Ureter (tissue), 1 donor: ENCODE data around the gene RASSF3. TPM values are rescaled to one million over a fixed set of nuclear protein-coding genes. Genes with fewer than 3 reads are reported as not detected.
A peak's percentile ranks its signal among the peaks of the same experiment; 100 is the strongest.

Experiments used
- DNase-seq: peaks from one replicate; pipeline ENCODE4 v3.0.0-alpha.2; 2020; ENCODE audit warnings: low spot score
- total RNA-seq: library from RNA; stranded (reverse); gene quantifications from one replicate; pipeline ENCODE4 v1.2.4, GENCODE V29; 2023
- donor health status: DM: yes; HTN: yes; CAD: no.

Gene RASSF3
- total RNA-seq, 1 donor from 2014 or later: 42.6 TPM

DNA sequence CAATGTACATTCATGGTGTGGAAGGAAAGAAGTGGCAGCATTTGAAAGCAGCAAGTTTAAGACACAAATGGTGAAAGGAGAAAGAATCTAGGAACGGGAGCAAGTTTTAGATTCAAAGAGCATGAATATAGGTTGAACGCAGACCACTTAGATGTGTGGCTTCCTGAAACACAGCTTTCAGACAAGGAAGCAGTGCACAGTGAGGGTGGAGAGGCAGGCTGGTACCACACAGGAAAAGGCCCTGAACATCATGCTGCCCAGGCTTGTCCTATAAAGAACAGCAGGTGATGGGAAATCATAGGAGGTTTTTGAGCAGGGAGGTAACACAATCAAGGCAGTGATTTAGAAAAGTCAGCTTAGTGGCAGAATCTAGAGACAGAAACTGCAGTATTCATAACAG lies 113.3 kb downstream of the RASSF3 start:
- DNase-seq: no peak

DNA sequence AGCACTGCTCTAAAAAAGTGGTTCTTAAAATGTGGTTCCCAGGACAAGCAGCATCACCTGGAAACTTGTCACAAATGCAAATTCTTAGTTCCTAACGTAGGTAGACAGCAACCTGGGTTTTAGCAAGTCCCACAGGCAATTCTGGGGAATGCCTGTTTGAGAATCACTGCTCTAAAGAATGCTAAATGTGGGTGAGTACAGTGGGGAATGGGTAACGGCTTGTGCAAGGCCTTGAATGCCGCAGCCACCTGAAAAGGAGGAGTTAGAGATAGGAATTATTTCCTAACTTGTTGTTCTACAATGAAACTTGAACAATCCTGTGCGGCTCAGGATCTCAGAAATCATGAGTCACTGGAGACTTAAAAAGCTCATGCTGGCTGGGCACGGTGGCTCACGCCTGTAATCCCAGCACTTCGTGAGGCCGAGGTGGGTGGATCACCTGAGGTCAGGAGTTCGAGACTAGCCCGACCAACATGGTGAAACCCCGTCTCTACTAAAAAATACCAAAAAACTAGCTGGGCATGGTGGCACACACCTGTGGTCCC lies 114.0 kb downstream of the RASSF3 start:
- DNase-seq: no peak

DNA sequence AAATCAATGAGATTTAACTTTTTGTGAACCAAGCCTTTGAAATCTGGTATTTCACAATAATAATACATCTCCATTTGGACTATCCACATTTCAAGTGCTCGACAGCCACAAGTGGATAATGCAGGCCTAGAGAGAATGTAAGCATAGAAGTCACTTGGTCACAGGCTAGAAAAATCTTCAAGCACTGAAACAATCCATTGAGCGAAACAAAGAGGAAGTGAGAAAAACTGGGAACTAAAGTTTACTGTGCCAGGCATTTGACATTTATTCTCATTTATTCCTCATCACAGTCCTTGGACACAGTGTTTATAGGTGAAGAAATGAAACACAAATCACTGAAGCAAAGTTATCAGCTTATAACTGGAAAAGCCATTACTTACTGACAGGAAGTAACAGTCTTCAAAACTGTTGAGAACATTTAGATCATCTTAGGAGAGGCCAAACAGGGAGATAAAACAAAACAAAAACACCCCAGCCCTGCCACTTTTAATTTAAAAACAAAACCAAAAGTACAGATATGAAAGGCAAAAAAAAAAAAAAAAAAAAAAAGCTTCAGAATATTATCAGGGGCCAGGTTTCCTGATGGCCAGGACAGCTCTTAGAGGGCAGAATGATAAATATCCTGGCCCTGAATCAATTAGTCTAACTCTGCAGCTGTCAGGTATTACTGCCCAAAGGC lies 119.8 kb downstream of the RASSF3 start:
- no peak for DNase-seq

DNA sequence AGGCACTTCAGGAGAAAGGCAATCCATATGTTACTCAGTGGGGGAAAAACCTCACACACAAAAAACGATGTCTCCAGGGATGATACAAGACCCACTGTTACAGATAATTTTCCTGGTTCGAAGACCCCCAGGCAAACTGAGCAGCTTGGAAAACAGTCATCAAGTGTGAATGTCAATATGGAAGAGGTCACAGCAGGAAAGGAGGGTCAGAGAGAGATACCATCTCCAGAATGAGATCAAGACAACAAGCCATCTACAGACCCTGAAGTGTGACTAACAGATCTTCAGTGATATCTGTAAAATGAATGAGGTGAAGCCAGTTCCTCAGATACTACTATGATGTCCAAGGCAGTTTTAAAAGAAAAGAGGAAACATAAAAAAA lies 120.3 kb downstream of the RASSF3 start:
- DNase-seq: no peak

DNA sequence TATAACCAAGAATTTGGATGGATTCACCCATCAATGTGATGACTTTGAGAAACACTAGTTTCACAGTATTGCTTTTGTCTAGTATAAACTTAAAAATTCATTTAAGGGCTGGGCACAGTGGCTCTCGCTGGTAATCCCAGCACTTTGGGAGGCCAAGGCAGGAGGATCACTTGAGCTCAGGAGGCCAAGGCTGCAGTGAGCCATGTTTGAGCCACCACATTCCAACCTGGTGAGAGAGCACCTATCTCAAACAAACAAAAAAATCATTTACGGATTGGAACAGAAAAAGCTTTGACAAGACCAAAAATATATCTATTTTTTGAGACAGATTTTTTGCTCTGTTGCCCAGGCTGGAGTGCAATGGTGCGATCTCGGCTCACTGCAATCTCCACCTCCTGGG lies 121.4 kb downstream of the RASSF3 start:
- DNase-seq: no peak

DNA sequence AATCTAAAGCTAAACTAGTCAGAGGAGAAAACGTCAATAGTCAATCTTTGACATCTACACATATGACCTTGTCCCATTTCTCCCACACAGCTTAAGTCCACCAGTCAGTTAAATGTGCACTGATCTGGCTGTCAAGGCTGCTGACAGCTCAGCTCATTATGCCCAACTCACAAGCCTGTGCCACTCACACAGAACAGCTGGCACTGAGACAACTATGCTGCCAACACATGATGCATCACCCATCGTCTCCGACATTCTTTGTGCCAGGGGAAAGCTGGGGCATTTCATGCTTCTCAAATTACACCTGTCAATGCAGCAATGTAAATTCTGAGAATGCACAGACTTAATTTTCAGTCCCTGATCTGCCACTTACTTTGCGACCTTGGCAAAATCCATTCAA lies 123.6 kb downstream of the RASSF3 start:
- DNase-seq: peak; percentile 53

DNA sequence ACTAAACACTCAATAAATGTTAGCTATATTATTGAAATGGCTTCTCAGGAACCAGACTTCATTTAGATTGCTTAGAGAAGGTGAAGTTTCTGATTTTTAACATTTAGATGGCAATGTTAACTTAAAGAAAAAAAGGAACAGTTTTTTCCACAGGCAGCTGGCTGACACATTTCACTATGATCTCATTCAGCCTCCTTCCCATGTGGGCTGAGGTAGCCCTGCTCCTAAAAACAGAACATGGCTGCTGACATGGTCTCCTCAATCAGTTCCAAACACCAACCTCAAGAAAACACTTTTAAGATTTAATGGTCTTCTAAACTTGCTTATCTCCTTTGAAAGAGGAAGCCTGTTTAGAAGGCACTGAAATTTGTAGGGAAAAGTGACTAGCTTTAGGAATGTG lies 125.1 kb downstream of the RASSF3 start:
- no peak for DNase-seq

DNA sequence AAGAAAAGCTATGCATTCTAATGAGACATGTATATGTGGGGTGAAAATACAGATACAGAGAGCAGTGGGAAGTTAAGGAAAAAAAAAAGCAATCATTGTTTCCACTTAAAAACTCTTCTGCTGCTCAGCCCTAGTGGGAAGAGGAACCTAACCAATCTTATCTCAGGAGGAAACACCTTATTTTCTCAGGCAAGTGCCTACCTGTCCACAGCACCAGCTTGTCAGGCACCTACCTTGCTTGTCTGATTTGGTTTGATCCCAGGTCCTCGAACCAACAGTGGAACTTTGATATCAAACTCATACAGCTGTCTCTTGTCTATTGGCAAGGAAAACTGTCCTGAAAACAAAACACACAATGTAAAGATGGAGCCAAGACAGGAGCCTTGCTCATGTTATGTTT lies 126.5 kb downstream of the RASSF3 start:
- no peak for DNase-seq

DNA sequence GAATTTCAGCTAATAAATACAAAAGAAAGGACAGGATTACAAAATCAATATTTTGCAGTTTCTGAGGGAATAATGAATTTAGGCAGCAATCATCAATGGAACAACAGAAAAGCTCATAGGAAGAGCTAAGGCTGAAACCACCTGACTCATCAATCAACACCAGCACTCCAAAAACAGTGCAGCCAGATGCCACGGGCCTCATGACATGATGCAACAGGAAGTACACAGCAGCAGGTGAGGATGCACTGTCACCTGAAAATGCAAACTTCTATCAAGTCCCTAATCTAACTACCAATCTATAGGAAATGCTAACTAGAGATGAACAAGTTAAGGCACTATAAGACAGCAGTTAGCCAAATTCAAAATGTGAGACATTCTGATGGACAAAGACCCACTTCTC lies 127.2 kb downstream of the RASSF3 start:
- DNase-seq: no peak

DNA sequence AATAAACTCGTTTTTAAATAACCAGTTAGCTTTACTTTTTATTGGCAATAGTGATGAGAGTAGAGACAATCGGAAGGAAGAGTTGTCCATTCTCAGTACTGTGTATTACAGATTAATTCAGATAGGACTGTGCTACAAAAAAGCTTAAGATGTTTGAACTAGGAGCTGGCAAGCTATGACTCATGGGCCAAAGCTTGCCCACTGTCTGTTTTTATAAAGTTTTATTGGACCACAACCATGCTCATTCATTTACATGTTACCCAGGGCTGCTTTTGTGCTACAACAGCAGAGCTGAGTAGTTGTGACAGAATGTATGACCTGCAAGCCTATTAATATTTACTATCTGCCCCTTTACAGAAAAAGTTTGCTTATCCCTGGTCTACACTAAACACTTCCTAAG lies 129.5 kb downstream of the RASSF3 start:
- no peak for DNase-seq

DNA sequence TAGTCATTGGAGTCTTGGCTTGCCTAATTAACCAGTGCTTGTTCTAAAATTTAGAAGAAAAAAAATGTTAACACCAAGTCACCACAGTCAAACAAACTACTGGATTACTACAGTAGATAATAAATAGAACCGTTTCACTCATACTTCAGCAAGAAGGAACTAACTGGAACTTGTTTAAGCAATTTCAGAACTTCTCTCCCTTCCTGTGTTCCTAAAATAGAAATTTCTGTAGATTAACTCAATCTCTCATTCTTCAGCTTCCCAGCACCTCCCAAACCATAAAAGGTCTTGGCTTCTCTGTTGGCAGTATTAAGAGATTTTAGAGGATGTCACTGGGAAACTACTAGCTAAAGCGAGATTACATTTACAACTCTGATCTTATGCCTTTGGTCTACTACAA lies 130.4 kb downstream of the RASSF3 start:
- no peak for DNase-seq

DNA sequence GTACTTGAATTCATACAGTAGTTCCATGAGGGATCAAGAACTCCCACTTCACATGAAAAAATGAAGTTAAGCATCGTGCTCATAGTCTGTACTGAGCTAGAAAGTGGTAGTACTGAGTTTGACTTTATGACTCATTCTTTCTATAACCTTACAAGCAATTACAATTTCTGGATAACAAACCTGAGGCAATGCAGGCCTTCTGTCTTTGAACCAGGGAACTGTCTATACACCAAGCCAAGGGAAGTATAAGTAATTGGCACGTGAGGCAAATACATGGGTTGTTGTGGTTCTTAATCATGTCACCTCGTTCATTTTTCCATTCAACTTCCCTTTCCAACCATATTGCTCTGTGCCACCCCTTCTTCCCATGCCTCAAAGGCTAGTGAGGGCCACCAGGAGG lies 132.1 kb downstream of the RASSF3 start:
- no peak for DNase-seq

DNA sequence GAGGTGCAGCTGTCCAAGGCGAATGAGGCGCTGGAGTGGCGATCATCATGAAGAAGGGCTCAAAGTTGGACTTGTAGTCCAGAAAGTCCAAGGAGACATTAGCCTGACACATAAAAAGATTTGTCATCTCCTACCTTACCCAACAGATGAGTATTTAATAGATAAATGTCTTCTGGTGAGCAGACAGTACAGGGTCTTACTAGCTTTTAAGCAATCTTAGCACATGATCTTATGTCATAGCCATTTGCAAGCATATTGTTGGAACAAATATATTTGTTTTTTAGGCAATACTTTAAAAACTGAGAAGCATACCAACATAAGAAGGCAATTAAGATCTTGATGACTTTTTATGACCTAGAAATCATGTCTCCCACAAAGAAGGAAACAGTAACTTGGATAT lies 132.9 kb downstream of the RASSF3 start:
- no peak for DNase-seq

DNA sequence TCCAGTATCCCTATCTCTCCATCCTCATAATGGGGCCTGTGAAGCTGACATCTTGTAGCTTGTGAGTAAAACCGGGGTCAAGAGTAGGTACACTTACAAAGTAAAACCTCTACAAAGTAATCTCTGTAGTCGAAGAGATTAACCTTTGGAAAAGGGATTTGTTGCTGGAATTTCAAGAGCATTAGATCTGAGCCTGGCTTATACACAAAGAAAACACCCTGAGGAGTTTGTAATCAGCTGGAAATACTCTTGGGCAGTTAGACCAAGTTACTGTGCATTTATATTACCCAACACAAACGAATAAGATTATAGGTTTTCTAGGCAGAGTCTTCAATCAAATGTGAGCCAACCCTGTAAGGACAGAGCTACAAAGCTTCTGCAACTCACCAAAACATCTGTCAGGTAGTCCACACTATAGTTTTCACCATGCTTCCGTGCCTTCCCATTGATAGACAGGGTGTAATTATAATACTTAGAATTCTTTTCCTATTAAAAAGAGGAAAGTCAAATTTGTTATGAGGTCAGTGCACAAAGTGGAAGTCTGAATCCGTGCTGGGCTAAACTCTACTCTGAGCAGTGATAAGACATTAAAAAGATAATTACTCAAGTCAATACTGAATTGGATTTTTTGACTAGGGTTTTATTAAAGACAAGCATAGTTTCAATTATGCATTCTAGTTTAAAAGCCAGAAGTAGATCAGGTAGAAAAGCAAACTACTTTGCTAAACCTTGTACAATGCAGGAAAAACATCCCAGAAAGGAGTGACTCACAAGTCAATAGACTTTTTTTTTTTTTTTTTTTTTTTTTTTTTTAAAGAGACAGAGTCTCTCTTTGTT lies 134.3 kb downstream of the RASSF3 start:
- DNase-seq: no peak

DNA sequence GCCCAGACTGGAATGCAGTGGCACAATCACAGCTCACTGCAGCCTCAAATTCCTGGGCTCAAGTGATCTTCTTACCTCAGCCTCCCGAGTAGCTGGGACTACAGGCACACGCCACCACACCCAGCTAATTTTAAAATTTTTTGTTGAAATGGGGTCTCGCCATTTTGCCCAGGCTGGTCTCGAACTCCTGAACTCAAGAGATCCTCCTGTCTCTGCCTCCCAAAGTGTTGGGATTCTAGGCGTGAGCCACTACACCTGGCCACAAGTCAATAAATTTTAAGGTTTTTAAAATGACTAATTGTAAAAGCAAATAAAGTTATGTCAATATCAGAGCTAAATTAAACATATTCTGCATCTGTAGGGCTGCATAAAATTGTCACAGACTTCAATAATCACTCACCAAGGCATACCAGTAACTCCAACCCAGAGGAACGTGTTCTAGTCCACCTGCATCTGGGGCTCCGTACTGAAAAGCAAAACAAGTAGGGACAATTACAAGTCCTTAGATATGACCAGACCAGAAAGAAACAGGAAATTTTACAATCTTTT lies 135.0 kb downstream of the RASSF3 start:
- no peak for DNase-seq

DNA sequence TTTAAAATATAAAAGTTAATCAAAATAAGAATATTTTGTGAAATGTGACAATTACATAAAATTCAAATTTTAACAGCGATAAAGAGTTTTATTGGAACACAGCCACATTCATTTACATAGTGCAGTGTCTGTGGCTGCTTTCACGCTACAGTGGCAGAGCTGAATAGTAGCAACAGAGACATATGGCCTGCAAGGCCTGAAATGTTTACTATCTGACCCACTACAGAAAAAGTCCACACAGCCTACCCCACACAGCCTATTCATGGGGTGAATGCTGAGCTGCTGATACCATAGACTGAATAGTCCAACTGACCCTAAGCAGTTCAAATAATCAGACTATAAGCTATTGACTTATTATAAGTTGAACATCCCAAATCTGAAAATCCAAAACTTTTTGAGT lies 135.7 kb downstream of the RASSF3 start:
- no peak for DNase-seq

DNA sequence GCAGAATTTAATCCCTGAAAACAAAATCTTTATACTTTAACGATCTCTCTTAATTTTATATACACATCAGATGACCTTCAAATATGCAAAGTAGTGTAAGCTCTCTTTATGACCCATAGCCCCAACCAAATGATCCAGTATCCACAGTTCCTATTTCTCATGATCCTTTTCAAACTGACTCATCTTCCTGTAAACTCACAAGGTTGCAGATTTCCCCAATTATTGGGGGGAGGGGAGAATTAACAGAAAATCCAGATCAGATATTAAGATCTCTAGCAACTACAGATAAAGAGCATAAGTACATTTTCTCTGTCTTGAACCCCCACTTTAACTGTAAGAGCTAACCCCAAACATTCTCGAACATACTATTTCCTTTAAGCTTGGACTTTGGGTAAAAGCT lies 136.4 kb downstream of the RASSF3 start:
- no peak for DNase-seq

Other genes with a start within 250 kb of the RASSF3 start
- gene C12orf56, start 219.7 kb upstream of the RASSF3 start, total RNA-seq: not detected
- 105 TPM for gene XPOT, start 206.1 kb upstream of the RASSF3 start, total RNA-seq
- gene TBK1, start 158.4 kb upstream of the RASSF3 start, total RNA-seq: 26.1 TPM
- 137 TPM for gene GNS, start 148.9 kb downstream of the RASSF3 start, total RNA-seq
- gene TBC1D30, start 214.2 kb downstream of the RASSF3 start, total RNA-seq: 24.2 TPM